Hepatocyte (in vitro differentiated cells): ENCODE measurements around the gene ELMO2.

ENCODE experiments used
- EZH2 ChIP-seq: fragments of 200-600 bp; sonication (generic); IDR thresholded peaks from 2 replicates; pipeline ENCODE4 v1.6.1; 2016; ENCODE audit warnings: antibody characterized with exemption, mild to moderate bottlenecking, borderline replicate concordance
- TF ChIP-seq, protein P1 (sequence below): fragments of 200-600 bp; sonication (generic); IDR thresholded peaks from 2 replicates; pipeline ENCODE4 v1.5.1; 2016; ENCODE audit warnings: antibody characterized with exemption, mild to moderate bottlenecking; ENCODE audit not compliant: poor library complexity

DNA sequence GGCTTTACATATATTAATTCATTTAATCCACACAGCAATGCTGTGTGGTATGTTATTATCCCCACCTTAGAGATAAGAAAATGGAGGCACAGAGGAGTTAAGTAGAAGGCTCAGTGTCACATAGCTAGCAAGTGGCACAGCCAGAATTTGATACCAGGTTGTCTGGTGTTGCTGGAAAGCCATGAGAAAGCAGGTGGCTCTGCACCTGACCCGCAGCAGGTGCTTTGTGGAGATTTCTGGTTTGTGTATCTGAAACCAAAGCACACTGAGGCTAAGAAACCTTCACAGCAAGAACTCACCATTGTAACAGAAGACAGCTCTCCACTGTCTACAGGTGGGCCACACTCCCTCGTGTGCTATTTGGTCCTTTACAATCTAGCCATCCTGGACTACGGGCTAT lies 7.5 kb downstream of the ELMO2 start:
- TF ChIP-seq, protein P1, sequence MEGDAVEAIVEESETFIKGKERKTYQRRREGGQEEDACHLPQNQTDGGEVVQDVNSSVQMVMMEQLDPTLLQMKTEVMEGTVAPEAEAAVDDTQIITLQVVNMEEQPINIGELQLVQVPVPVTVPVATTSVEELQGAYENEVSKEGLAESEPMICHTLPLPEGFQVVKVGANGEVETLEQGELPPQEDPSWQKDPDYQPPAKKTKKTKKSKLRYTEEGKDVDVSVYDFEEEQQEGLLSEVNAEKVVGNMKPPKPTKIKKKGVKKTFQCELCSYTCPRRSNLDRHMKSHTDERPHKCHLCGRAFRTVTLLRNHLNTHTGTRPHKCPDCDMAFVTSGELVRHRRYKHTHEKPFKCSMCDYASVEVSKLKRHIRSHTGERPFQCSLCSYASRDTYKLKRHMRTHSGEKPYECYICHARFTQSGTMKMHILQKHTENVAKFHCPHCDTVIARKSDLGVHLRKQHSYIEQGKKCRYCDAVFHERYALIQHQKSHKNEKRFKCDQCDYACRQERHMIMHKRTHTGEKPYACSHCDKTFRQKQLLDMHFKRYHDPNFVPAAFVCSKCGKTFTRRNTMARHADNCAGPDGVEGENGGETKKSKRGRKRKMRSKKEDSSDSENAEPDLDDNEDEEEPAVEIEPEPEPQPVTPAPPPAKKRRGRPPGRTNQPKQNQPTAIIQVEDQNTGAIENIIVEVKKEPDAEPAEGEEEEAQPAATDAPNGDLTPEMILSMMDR: no peak
- no peak for TF ChIP-seq EZH2
